HEK293T (cell line): Measurements from ENCODE around the gene GABRB3.

Experiments used
- ARNT ChIP-seq: fragments of 450-650 bp; IDR thresholded peaks from 2 replicates; pipeline ENCODE4 v1.6.1; 2017; ENCODE audit warnings: mild to moderate bottlenecking
- BHLHE40 ChIP-seq: fragments of 450-650 bp; IDR thresholded peaks from 2 replicates; pipeline ENCODE4 v1.6.1; 2016; ENCODE audit warnings: mild to moderate bottlenecking, moderate library complexity, borderline replicate concordance
- ELF4 ChIP-seq: fragments of 450-650 bp; IDR thresholded peaks from 2 replicates; pipeline ENCODE4 v1.6.1; 2017; ENCODE audit warnings: antibody characterized with exemption
- HDGF ChIP-seq: fragments of 450-650 bp; IDR thresholded peaks from 2 replicates; pipeline ENCODE4 v1.6.1; 2017; ENCODE audit warnings: antibody characterized with exemption, borderline replicate concordance
- LEF1 ChIP-seq: fragments of 450-650 bp; IDR thresholded peaks from 2 replicates; pipeline ENCODE4 v1.6.1; 2017; ENCODE audit warnings: mild to moderate bottlenecking, borderline replicate concordance
- SUZ12 ChIP-seq: fragments of 450-650 bp; IDR thresholded peaks from 2 replicates; pipeline ENCODE4 v1.6.1; 2016; ENCODE audit warnings: mild to moderate bottlenecking
- TARDBP ChIP-seq: fragments of 450-650 bp; IDR thresholded peaks from 2 replicates; pipeline ENCODE4 v1.6.1; 2016

- TF ChIP-seq BHLHE40, result no peak
- no peak for TF ChIP-seq HDGF
- no peak for TF ChIP-seq ELF4
- TF ChIP-seq TARDBP, result no peak
- no peak for TF ChIP-seq SUZ12
- no peak for TF ChIP-seq LEF1
- no peak for TF ChIP-seq ARNT
Observed at GRCh38 chr15:26621816-26622215, 151.1 kb downstream of the GABRB3 start.
